WI38 (cell line): ENCODE data around the gene MAL.

Source experiments
- H3K4me3 ChIP-seq: 2 replicates; pipeline ENCODE4 v1.5.1; 2011; ENCODE audit warnings: low read depth, mild to moderate bottlenecking, control low read depth, low read length
- TF ChIP-seq, protein P1 (sequence below): IDR thresholded peaks from 2 replicates; pipeline ENCODE4 v1.5.1; 2012; ENCODE audit warnings: low read depth, mild to moderate bottlenecking, control low read depth, low read length

Gene MAL

DNA sequence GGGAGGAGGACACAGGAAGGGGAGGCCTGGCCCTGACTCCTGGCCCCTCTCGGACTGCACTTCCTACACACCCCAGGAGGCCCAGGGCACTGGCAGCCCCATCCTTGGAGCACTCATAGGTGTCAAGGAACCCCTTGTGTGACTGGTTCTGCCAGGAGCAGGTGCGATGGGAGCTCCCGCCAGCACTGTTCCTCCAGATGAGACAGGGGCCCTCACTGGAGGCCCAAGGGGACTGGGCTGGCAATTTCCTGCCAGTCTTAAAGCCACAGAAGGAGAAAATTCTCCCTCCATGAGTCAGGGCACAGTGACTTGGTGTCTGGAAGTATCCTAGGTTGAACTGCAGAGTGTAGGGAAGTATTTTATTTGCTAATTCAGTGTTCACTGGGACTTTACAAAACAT is 42.8 kb upstream of the MAL start:
- H3K4me3 ChIP-seq = no peak overlapping the region
- TF ChIP-seq, protein P1, sequence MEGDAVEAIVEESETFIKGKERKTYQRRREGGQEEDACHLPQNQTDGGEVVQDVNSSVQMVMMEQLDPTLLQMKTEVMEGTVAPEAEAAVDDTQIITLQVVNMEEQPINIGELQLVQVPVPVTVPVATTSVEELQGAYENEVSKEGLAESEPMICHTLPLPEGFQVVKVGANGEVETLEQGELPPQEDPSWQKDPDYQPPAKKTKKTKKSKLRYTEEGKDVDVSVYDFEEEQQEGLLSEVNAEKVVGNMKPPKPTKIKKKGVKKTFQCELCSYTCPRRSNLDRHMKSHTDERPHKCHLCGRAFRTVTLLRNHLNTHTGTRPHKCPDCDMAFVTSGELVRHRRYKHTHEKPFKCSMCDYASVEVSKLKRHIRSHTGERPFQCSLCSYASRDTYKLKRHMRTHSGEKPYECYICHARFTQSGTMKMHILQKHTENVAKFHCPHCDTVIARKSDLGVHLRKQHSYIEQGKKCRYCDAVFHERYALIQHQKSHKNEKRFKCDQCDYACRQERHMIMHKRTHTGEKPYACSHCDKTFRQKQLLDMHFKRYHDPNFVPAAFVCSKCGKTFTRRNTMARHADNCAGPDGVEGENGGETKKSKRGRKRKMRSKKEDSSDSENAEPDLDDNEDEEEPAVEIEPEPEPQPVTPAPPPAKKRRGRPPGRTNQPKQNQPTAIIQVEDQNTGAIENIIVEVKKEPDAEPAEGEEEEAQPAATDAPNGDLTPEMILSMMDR = no peak

- TF ChIP-seq, protein P1 = no peak
- H3K4me3 ChIP-seq = no peak overlapping the region
Measured at GRCh38 chr2:94984964-94985575, 40.4 kb upstream of the MAL start.

GRCh38 chr2:94985636-94986035 is 39.9 kb upstream of the MAL start:
- H3K4me3 ChIP-seq = no peak overlapping the region
- TF ChIP-seq, protein P1 = no peak

GRCh38 chr2:94986392-94986963 is 39.0 kb upstream of the MAL start:
- TF ChIP-seq, protein P1 = peak; percentile 80
- H3K4me3 ChIP-seq = no peak overlapping the region

DNA sequence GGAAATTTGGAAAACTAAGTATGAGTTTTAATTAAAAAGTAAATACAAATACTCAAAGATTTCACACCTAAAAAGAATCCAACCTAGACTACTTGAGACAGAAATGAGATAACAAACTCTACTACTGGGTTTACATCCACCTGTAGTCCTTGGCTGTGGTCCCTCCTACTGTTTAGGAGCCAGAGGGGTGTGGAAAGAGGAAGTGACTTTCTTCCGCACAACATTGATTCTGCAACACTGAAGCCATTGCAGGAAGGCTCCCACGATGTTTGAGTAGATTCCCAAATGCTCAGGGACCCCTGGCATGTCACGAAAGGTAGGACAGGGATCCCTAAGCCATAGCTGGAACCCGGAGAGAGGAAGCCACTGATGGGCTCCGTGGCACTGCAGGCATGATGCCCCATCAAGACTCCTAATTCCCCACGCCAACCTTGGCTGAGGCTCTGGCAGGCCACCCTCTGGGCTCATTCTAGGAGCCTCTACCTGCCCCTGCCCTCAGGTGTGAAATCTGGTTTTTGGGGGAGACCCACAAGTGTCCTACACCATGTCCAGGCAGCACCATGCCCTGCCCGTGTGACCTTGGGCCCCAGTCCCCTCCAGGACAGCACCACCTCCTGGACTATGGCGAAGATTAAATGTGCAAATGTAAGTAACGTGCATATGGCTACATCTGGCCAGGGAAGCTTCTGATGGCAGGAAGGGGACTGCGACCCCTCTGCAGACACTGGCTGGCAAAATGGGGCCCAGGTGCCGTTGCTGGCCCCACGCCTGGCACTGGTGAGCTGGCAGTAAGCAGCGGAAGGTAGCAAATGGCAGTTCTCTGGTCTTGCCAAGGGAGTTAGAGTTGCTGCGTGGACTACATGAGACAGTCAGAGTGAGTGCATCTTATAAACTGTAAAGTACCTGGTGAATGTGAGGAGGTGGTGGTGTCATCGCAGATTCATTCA is 38.2 kb upstream of the MAL start:
- H3K4me3 ChIP-seq = no peak overlapping the region
- TF ChIP-seq, protein P1 = no peak

DNA sequence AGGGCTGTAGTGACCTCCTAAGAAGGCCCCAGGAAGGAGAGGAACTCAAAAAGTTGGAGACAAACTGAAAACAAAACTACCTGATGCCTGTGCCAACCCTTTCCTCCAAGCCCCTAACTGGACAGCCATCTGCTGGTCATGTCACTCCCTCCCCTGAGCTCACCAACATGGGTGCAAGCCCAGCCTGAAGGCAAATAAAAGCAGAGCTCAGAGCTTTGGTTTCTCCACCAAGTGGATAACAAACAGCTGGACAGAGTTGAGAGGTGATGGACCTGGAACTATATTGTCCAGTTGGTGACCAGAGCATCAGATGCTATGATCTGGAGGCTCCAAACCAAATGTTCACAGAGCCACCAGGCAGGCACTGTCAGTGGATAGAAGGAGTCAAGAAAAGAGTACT is 34.6 kb upstream of the MAL start:
- TF ChIP-seq, protein P1 = no peak
- H3K4me3 ChIP-seq = no peak overlapping the region

GRCh38 chr2:94992360-94992759 is 33.1 kb upstream of the MAL start:
- TF ChIP-seq, protein P1 = no peak
- H3K4me3 ChIP-seq = no peak overlapping the region
